GM19351 (cell line): ENCODE measurements around the gene CECR2.

Experiments used
- ATAC-seq: cut with Tn5 transposase; IDR thresholded peaks from one replicate; pipeline ENCODE4 v1.9.1; 2021; ENCODE audit warnings: mild to moderate bottlenecking, moderate library complexity; ENCODE audit not compliant: unreplicated experiment

Gene CECR2

GRCh38 chr22:17369439-17370025 is at the start of gene CECR2:
CECR2 (plus strand) TSS chr22:17369460; CDS start chr22:17369784, 324 bp downstream.
- ATAC-seq = no peak

- no peak for ATAC-seq
These were observed 49.7 kb upstream of the CECR2 start for GRCh38 chr22:17319546-17319945.

GRCh38 chr22:17322511-17322910 is 46.7 kb upstream of the CECR2 start:
- no peak for ATAC-seq

GRCh38 chr22:17331690-17332089 is 37.6 kb upstream of the CECR2 start:
- no peak for ATAC-seq

GRCh38 chr22:17332109-17332800 is 37.0 kb upstream of the CECR2 start:
- no peak for ATAC-seq

- no peak for ATAC-seq
These were observed 35.2 kb upstream of the CECR2 start for GRCh38 chr22:17334059-17334458.

GRCh38 chr22:17334983-17335382 is 34.3 kb upstream of the CECR2 start:
- no peak for ATAC-seq

GRCh38 chr22:17336061-17336460 is 33.2 kb upstream of the CECR2 start:
- ATAC-seq = no peak

- no peak for ATAC-seq
These were observed 31.6 kb upstream of the CECR2 start for GRCh38 chr22:17337639-17338038.

GRCh38 chr22:17339095-17339693 is 30.1 kb upstream of the CECR2 start:
- no peak for ATAC-seq

GRCh38 chr22:17342361-17342760 is 26.9 kb upstream of the CECR2 start:
- ATAC-seq = no peak

- no peak for ATAC-seq
These were observed 25.5 kb upstream of the CECR2 start for GRCh38 chr22:17343766-17344165.

- no peak for ATAC-seq
These were observed 22.7 kb upstream of the CECR2 start for GRCh38 chr22:17346578-17346977.

- ATAC-seq = no peak
These were observed 21.5 kb upstream of the CECR2 start for GRCh38 chr22:17347724-17348123.

GRCh38 chr22:17348464-17349103 is 20.7 kb upstream of the CECR2 start:
- no peak for ATAC-seq

- ATAC-seq = no peak
These were observed 20.1 kb upstream of the CECR2 start for GRCh38 chr22:17349172-17349571.

- no peak for ATAC-seq
These were observed 19.0 kb upstream of the CECR2 start for GRCh38 chr22:17350292-17350691.

GRCh38 chr22:17352798-17353197 is 16.5 kb upstream of the CECR2 start:
- no peak for ATAC-seq

GRCh38 chr22:17357688-17358087 is 11.6 kb upstream of the CECR2 start:
- ATAC-seq = no peak

GRCh38 chr22:17358415-17358814 is 10.8 kb upstream of the CECR2 start:
- no peak for ATAC-seq

GRCh38 chr22:17359501-17359900 is 9.8 kb upstream of the CECR2 start:
- ATAC-seq = no peak

- ATAC-seq = no peak
These were observed 2.9 kb upstream of the CECR2 start for GRCh38 chr22:17366329-17366728.
